Glutamatergic neuron (in vitro differentiated cells): Measurements from ENCODE around the gene TCEA2. TPM values are rescaled to one million over a fixed set of nuclear protein-coding genes. Genes with fewer than 3 reads are reported as not detected.
"Not testable (repeated sequence)": the region's sequence is repeated elsewhere in the genome, so short reads cannot be mapped to it uniquely, and the experiment has no call there.

Experiments
- DNase-seq: peaks from one replicate; pipeline ENCODE4 v3.0.0; 2022
- H3K27ac Mint-ChIP-seq: one replicate; pipeline ENCODE4 v1.8.0; 2020; ENCODE audit warnings: mild to moderate bottlenecking, mixed read lengths, inconsistent platforms; ENCODE audit not compliant: unreplicated experiment
- H3K27me3 Mint-ChIP-seq: one replicate; pipeline ENCODE4 v1.8.0; 2020; ENCODE audit warnings: mild to moderate bottlenecking, moderate library complexity, mixed read lengths, inconsistent platforms; ENCODE audit not compliant: unreplicated experiment
- H3K36me3 Mint-ChIP-seq: one replicate; pipeline ENCODE4 v1.8.0; 2020; ENCODE audit warnings: mild to moderate bottlenecking, mixed read lengths, inconsistent platforms; ENCODE audit not compliant: unreplicated experiment
- H3K4me1 Mint-ChIP-seq: one replicate; pipeline ENCODE4 v1.8.0; 2020; ENCODE audit warnings: mild to moderate bottlenecking, low read depth, mixed read lengths, inconsistent platforms; ENCODE audit not compliant: unreplicated experiment
- H3K4me3 Mint-ChIP-seq: one replicate; pipeline ENCODE4 v1.8.0; 2020; ENCODE audit warnings: mild to moderate bottlenecking, mixed read lengths, inconsistent platforms; ENCODE audit not compliant: unreplicated experiment
- H3K9me3 Mint-ChIP-seq: one replicate; pipeline ENCODE4 v1.8.0; 2020; ENCODE audit warnings: mild to moderate bottlenecking, moderate library complexity, mixed read lengths, inconsistent platforms; ENCODE audit not compliant: unreplicated experiment
- total RNA-seq: library from RNA; stranded (reverse); fragmentation: NEBNext Ultra II Directional; extraction: Animal tissue kit (Norgen Biotek cat#: 25700); gene quantifications from one replicate; pipeline ENCODE4 v1.2.1, GENCODE V29; 2021; ENCODE audit not compliant: unreplicated experiment
- TF ChIP-seq, protein P1 (sequence below): fragments of 200-600 bp; sonication (generic); IDR thresholded peaks from one replicate; pipeline ENCODE4 v1.5.0; 2021; ENCODE audit not compliant: partially characterized antibody, unreplicated experiment

TCEA2 gene
- total RNA-seq, 1 donor from 2014 or later: 102 TPM

- no peaks in the 10 kb centered on the region for H3K36me3 Mint-ChIP-seq
- H3K4me3 Mint-ChIP-seq: no peak overlapping the region
- peaks cover 2% of the 10 kb centered on the region for H3K27me3 Mint-ChIP-seq
- peak; percentile 7 for DNase-seq
- peaks cover 11% of the 10 kb centered on the region for H3K4me1 Mint-ChIP-seq
- H3K9me3 Mint-ChIP-seq: peaks cover 3% of the 10 kb centered on the region
- TF ChIP-seq, protein P1, sequence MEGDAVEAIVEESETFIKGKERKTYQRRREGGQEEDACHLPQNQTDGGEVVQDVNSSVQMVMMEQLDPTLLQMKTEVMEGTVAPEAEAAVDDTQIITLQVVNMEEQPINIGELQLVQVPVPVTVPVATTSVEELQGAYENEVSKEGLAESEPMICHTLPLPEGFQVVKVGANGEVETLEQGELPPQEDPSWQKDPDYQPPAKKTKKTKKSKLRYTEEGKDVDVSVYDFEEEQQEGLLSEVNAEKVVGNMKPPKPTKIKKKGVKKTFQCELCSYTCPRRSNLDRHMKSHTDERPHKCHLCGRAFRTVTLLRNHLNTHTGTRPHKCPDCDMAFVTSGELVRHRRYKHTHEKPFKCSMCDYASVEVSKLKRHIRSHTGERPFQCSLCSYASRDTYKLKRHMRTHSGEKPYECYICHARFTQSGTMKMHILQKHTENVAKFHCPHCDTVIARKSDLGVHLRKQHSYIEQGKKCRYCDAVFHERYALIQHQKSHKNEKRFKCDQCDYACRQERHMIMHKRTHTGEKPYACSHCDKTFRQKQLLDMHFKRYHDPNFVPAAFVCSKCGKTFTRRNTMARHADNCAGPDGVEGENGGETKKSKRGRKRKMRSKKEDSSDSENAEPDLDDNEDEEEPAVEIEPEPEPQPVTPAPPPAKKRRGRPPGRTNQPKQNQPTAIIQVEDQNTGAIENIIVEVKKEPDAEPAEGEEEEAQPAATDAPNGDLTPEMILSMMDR: no peak
- no peak overlapping the region for H3K27ac Mint-ChIP-seq
These were observed 51.5 kb downstream of the TCEA2 start for GRCh38 chr20:64114356-64114971.

- Mint-ChIP-seq H3K9me3 (peaks cover 3% of the 10 kb centered on the region), H3K36me3 (no peaks in the 10 kb centered on the region), H3K4me3 (no peak overlapping the region), H3K27me3 (peaks cover 5% of the 10 kb centered on the region), H3K27ac (no peak overlapping the region), H3K4me1 (peaks cover 11% of the 10 kb centered on the region)
- TF ChIP-seq, protein P1: no peak
- peak; percentile 13 for DNase-seq
These were observed 52.3 kb downstream of the TCEA2 start for GRCh38 chr20:64115171-64115911.

GRCh38 chr20:64116016-64116415 lies 53.0 kb downstream of the TCEA2 start:
- no peak for DNase-seq
- TF ChIP-seq, protein P1: no peak
- H3K27ac Mint-ChIP-seq: no peak overlapping the region
- H3K4me3 Mint-ChIP-seq: no peak overlapping the region
- no peaks in the 10 kb centered on the region for H3K36me3 Mint-ChIP-seq
- H3K9me3 Mint-ChIP-seq: peaks cover 2% of the 10 kb centered on the region
- H3K27me3 Mint-ChIP-seq: peaks cover 5% of the 10 kb centered on the region
- H3K4me1 Mint-ChIP-seq: peaks cover 11% of the 10 kb centered on the region

- peak; percentile 16 for DNase-seq
- Mint-ChIP-seq H3K4me1 (peaks cover 9% of the 10 kb centered on the region), H3K36me3 (no peaks in the 10 kb centered on the region), H3K27ac (no peak overlapping the region), H3K9me3 (no peaks in the 10 kb centered on the region), H3K4me3 (no peak overlapping the region), H3K27me3 (peaks cover 5% of the 10 kb centered on the region)
- TF ChIP-seq, protein P1: no peak
These were observed 53.8 kb downstream of the TCEA2 start for GRCh38 chr20:64116541-64117431.

DNA sequence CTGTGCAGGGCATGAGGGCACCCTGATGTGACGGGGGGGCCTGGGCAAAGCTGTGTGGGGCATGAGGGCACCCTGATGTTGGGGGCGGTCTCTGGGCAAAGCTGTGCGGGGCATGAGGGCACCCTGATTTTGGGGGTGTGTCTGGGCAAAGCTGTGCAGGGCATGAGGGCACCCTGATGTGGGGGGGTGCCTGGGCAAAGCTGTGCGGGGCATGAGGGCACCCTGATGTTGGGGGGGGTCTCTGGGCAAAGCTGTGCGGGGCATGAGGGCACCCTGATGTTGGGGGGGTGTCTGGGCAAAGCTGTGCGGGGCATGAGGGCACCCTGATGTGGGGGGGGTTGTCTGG lies 54.4 kb downstream of the TCEA2 start:
- not testable (repeated sequence) for H3K4me1 Mint-ChIP-seq, H3K9me3 Mint-ChIP-seq, H3K36me3 Mint-ChIP-seq, H3K27ac Mint-ChIP-seq, H3K27me3 Mint-ChIP-seq, H3K4me3 Mint-ChIP-seq, DNase-seq
